Measurements from ENCODE around the gene BLNK. TPM values are rescaled to one million over a fixed set of nuclear protein-coding genes. Genes with fewer than 3 reads are reported as not detected.
A peak's percentile ranks its signal among the peaks of the same experiment; 100 is the strongest.

Gene BLNK
- total and polyA plus RNA-seq, 9 of the 15 experiments (the other 6 are each of a cell fraction or from before 2014, with no cell fraction given), result not detected

- intact Hi-C loops (cut with micrococcal nuclease) (no loop called here), in situ Hi-C loops (cut with MboI) (no loop called here)
- DNase-seq (ENCODE audit: extremely low read depth in 1 of 4, low spot score in 3 of 4) (no peak), FAIRE-seq (no peak), ATAC-seq (no peak; the same call in 2 of the 3 replicates)
- Histone ChIP-seq H3K9me1 (ENCODE audit: control insufficient read depth, insufficient read depth, low read length) (no peaks in the 10 kb centered on the region), H3K27ac (ENCODE audit: extremely low read depth, low read depth, low read length) (no peak overlapping the region), H3K4me3 (no peak overlapping the region), H3K9ac (ENCODE audit: insufficient read depth in 1 of 2, low read depth in 2 of 2, low read length in 2 of 2) (no peak overlapping the region), H3K4me2 (ENCODE audit: insufficient read depth, low read length) (no peak overlapping the region), H2AFZ (ENCODE audit: low read depth, low read length) (no peak overlapping the region), H3K27me3 (ENCODE audit: control insufficient read depth in 2 of 2, insufficient read depth in 2 of 2, low read length in 2 of 2) (peaks cover 4 to 13% of the 10 kb centered on the region in 2 experiments; a peak in 3 of 5 replicates), H4K20me1 (replicated peaks; ENCODE audit: control insufficient read depth, insufficient read depth, low read length) (no peaks in the 10 kb centered on the region), H3K79me2 (ENCODE audit: control insufficient read depth, insufficient read depth, low read length) (no peaks in the 10 kb centered on the region), H3K4me1 (replicated peaks in 1 of 2; ENCODE audit: control insufficient read depth in 2 of 2, insufficient read depth in 2 of 2, low read length in 2 of 2) (no peaks in the 10 kb centered on the region), H3K36me3 (ENCODE audit: control insufficient read depth, insufficient read depth, low read length) (no peaks in the 10 kb centered on the region), H3K9me3 (replicated peaks; ENCODE audit: control insufficient read depth, insufficient read depth, low read depth, low read length) (no peaks in the 10 kb centered on the region)
- WGBS (ENCODE audit: insufficient coverage, low coverage, missing lambda C conversion rate), result 4% methylated on average over 4 of the region's 4 CpGs
- BruUV-seq (replicated peaks), result no TSS peak
- POLR2A ChIA-PET, result interaction anchor here (1.7 kb wide), 1 partner anchor 11 kb away, joined by 7 read pairs; no protein-coding TSS in a partner anchor
- TF ChIP-seq RBM25 (IDR thresholded peaks at IDR 0.05; ENCODE audit: low read depth, low read length, severe bottlenecking) (peak; percentile 91), ADNP (tag; IDR thresholded peaks at IDR 0.05) (0 out of 2 replicates have a peak, but pooled peaks have one; percentile 35), ZNF217 (CRISPR knock-in tag; IDR thresholded peaks at IDR 0.05) (no peak), HDAC3 (IDR thresholded peaks at IDR 0.05; ENCODE audit: borderline replicate concordance, partially characterized antibody) (no peak), ILK (tag; IDR thresholded peaks at IDR 0.05; ENCODE audit: borderline replicate concordance, low read depth) (no peak), THAP12 (CRISPR knock-in tag; IDR thresholded peaks at IDR 0.05) (no peak), BCOR (IDR thresholded peaks at IDR 0.05) (peak; percentile 81), ZHX1 (conservative IDR thresholded peaks at IDR 0.05; ENCODE audit: low read length) (no peak), KDM1A (IDR thresholded peaks at IDR 0.05) (0 out of 4 replicates have a peak, but pooled peaks have one; percentile 11 to 31), GATAD2A (IDR thresholded peaks at IDR 0.05) (no peak), PHF21A (IDR thresholded peaks at IDR 0.05; ENCODE audit: borderline replicate concordance, low read depth) (no peak), NBN (IDR thresholded peaks at IDR 0.05; ENCODE audit: low read depth) (no peak), WHSC1 (IDR thresholded peaks at IDR 0.05; ENCODE audit: low read length) (no peak)
- TF ChIP-seq, protein P1, sequence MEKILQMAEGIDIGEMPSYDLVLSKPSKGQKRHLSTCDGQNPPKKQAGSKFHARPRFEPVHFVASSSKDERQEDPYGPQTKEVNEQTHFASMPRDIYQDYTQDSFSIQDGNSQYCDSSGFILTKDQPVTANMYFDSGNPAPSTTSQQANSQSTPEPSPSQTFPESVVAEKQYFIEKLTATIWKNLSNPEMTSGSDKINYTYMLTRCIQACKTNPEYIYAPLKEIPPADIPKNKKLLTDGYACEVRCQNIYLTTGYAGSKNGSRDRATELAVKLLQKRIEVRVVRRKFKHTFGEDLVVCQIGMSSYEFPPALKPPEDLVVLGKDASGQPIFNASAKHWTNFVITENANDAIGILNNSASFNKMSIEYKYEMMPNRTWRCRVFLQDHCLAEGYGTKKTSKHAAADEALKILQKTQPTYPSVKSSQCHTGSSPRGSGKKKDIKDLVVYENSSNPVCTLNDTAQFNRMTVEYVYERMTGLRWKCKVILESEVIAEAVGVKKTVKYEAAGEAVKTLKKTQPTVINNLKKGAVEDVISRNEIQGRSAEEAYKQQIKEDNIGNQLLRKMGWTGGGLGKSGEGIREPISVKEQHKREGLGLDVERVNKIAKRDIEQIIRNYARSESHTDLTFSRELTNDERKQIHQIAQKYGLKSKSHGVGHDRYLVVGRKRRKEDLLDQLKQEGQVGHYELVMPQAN (IDR thresholded peaks at IDR 0.05; ENCODE audit: borderline replicate concordance), result no peak
- CTCF ChIA-PET (ENCODE audit: low intra/inter-chr PET ratio), result interaction anchor here (1.0 kb wide), 1 partner anchor 300 kb away, joined by 3 read pairs; no protein-coding TSS in a partner anchor
Observed at GRCh38 chr10:96317067-96317833, 45.9 kb upstream of the BLNK start.

Data from K562 (cell line).